Smooth muscle cell (in vitro differentiated cells): ENCODE results near the gene MRTFB. TPM values are rescaled to one million over a fixed set of nuclear protein-coding genes. Genes with fewer than 3 reads are reported as not detected.
A peak's percentile ranks its signal among the peaks of the same experiment; 100 is the strongest.

Experiments used
- DNase-seq: peaks from one replicate; lab custom pipeline; 2025; ENCODE audit not compliant: unreplicated experiment; lab: John Stamatoyannopoulos, UW
- H2AFZ ChIP-seq: fragments of 200-600 bp; sonication (generic); 2 replicates; pipeline ENCODE4 v1.6.0; 2016; ENCODE audit warnings: antibody characterized with exemption, low read depth, mild to moderate bottlenecking
- H3F3A ChIP-seq: fragments of 200-600 bp; sonication (generic); 2 replicates; pipeline ENCODE4 v1.6.0; 2017; ENCODE audit warnings: antibody characterized with exemption, low read depth
- H3K27ac ChIP-seq: fragments of 200-600 bp; sonication (generic); 2 replicates; pipeline ENCODE4 v1.5.1; 2016; ENCODE audit warnings: low read depth, mild to moderate bottlenecking
- H3K27me3 ChIP-seq: fragments of 200-600 bp; sonication (generic); 2 replicates; pipeline ENCODE4 v1.6.1; 2016; ENCODE audit warnings: low read depth, mild to moderate bottlenecking
- H3K36me3 ChIP-seq: fragments of 200-600 bp; sonication (generic); 2 replicates; pipeline ENCODE4 v1.5.1; 2016; ENCODE audit warnings: low read depth
- H3K4me1 ChIP-seq: fragments of 200-600 bp; sonication (generic); 2 replicates; pipeline ENCODE4 v1.5.1; 2016; ENCODE audit warnings: low read depth
- H3K4me2 ChIP-seq: fragments of 200-600 bp; sonication (generic); 2 replicates; pipeline ENCODE4 v1.6.0; 2016; ENCODE audit warnings: mild to moderate bottlenecking
- H3K4me3 ChIP-seq: fragments of 200-600 bp; sonication (generic); 2 replicates; pipeline ENCODE4 v1.5.1; 2016; ENCODE audit warnings: mild to moderate bottlenecking
- H3K79me2 ChIP-seq: fragments of 200-600 bp; sonication (generic); 2 replicates; pipeline ENCODE4 v1.6.0; 2016; ENCODE audit warnings: low read depth, mild to moderate bottlenecking
- H3K9ac ChIP-seq: fragments of 200-600 bp; sonication (generic); 2 replicates; pipeline ENCODE4 v1.6.0; 2016; ENCODE audit warnings: low read depth
- H3K9me3 ChIP-seq: fragments of 200-600 bp; sonication (generic); replicated peaks from 2 replicates; pipeline ENCODE4 v1.5.1; 2016; ENCODE audit warnings: low read depth
- H4K20me1 ChIP-seq: fragments of 200-600 bp; sonication (generic); 2 replicates; pipeline ENCODE4 v1.6.0; 2016; ENCODE audit warnings: low read depth
- CTCF ChIP-seq: fragments of 200-600 bp; sonication (generic); IDR thresholded peaks from 2 replicates; pipeline ENCODE4 v1.5.1; 2017; ENCODE audit warnings: borderline replicate concordance, mild to moderate bottlenecking, antibody characterized with exemption; ENCODE audit not compliant: insufficient read depth, poor library complexity, severe bottlenecking
- WGBS: methylation state at CpG from one replicate; pipeline ENCODE4 v1.1.7; 2016; ENCODE audit warnings: low lambda C conversion rate; 5-methylcytosine and 5-hydroxymethylcytosine counted together
- polyA plus RNA-seq: library from polyadenylated mRNA; unstranded; fragments of >200 nt; fragmentation: Nextera tagmentation; extraction: Ambion mirVana; gene quantifications from 2 replicates; pipeline ENCODE4 v1.2.1, GENCODE V29; 2016
- total RNA-seq: library from RNA; depleted of rRNA; stranded (reverse); fragments of >200 nt; gene quantifications from 2 replicates; pipeline ENCODE4 v1.2.3, GENCODE V29; 2014

MRTFB gene
- total and polyA plus RNA-seq, 2 experiments from 2014 or later = 6.8 to 22.6 TPM

GRCh38 chr16:14284371-14284770, 213.3 kb downstream of the MRTFB start:
- peak overlapping the region; percentile 95 for H3K4me3 ChIP-seq
- no peak for TF ChIP-seq CTCF

GRCh38 chr16:14284930-14285512, 213.9 kb downstream of the MRTFB start:
- Histone ChIP-seq H3K4me2 (peak overlapping the region; percentile 86), H2AFZ (peak overlapping the region; percentile 93), H3F3A (peaks cover 7% of the 10 kb centered on the region), H3K27me3 (no peaks in the 10 kb centered on the region), H3K4me1 (peaks cover 6% of the 10 kb centered on the region), H3K9me3 (no peaks in the 10 kb centered on the region), H3K36me3 (no peaks in the 10 kb centered on the region), H3K9ac (peak overlapping the region; percentile 60), H3K4me3 (peak overlapping the region; percentile 95), H3K27ac (peak overlapping the region; percentile 4), H4K20me1 (no peaks in the 10 kb centered on the region), H3K79me2 (no peaks in the 10 kb centered on the region)
- 2% methylated on average over 23 of the region's 23 CpGs for WGBS
- DNase-seq = no peak
- peak; percentile 16 for TF ChIP-seq CTCF

More at GRCh38 chr16:14284371-14284770, 213.3 kb downstream of the MRTFB start:
- H3K9ac ChIP-seq = no peak overlapping the region
- no peak overlapping the region for H2AFZ ChIP-seq
- H3F3A ChIP-seq = peaks cover 7% of the 10 kb centered on the region
- DNase-seq = no peak
- H3K4me1 ChIP-seq = peaks cover 6% of the 10 kb centered on the region
- no peaks in the 10 kb centered on the region for H4K20me1 ChIP-seq
- no peaks in the 10 kb centered on the region for H3K9me3 ChIP-seq
- no peaks in the 10 kb centered on the region for H3K79me2 ChIP-seq
- H3K27me3 ChIP-seq = no peaks in the 10 kb centered on the region
- no peaks in the 10 kb centered on the region for H3K36me3 ChIP-seq
- peak overlapping the region; percentile 86 for H3K4me2 ChIP-seq
- 50% methylated on average over 5 of the region's 5 CpGs for WGBS
- H3K27ac ChIP-seq = no peak overlapping the region

- peaks cover 7% of the 10 kb centered on the region for H3F3A ChIP-seq
- DNase-seq = peak; percentile 95
- peak overlapping the region; percentile 86 for H3K4me2 ChIP-seq
- H3K79me2 ChIP-seq = no peaks in the 10 kb centered on the region
- under 1% methylated on average over 47 of the region's 72 CpGs for WGBS
- peak overlapping the region; percentile 93 for H2AFZ ChIP-seq
- H3K27me3 ChIP-seq = no peaks in the 10 kb centered on the region
- H3K9ac ChIP-seq = peak overlapping the region; percentile 60
- H3K4me1 ChIP-seq = peaks cover 6% of the 10 kb centered on the region
- H3K4me3 ChIP-seq = peak overlapping the region; percentile 95
- no peaks in the 10 kb centered on the region for H4K20me1 ChIP-seq
- TF ChIP-seq CTCF = no peak
- no peaks in the 10 kb centered on the region for H3K9me3 ChIP-seq
- H3K27ac ChIP-seq = peak overlapping the region; percentile 4
- H3K36me3 ChIP-seq = no peaks in the 10 kb centered on the region
Measured at GRCh38 chr16:14285513-14286367, 214.6 kb downstream of the MRTFB start.
